ENCODE measurements around the gene HMOX2.

Gene HMOX2

DNA sequence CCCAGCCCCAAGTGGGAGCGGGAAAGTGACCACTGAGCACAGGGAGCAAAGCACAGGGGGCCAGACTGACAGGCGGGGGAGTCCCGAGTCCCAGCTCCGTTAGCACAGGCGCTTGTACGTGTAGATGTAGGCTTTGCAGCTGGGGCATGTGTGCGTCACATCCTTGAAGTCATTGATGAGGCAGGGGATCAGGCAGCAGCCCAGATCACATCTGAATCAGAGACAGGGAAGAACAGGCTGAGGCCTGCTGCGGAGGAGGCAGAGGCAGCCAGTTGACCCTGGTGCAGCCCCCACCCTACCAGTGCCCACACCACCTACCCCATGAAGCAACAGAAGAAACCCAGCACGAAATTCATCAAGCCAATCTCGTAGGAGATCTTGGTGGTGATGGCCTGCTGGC, 36.3 kb downstream of the HMOX2 start:
- Histone ChIP-seq H3K4me3 (ENCODE audit: low read depth, low read length, poor library complexity, severe bottlenecking) (no peak overlapping the region), H3K9me3 (ENCODE audit: low read length) (no peaks in the 10 kb centered on the region), H3K27ac (ENCODE audit: low read depth, low read length, poor library complexity, severe bottlenecking) (no peak overlapping the region), H3K36me3 (ENCODE audit: insufficient read depth, low read length) (peaks cover 52% of the 10 kb centered on the region), H3K4me1 (ENCODE audit: insufficient read depth, low read length, severe bottlenecking) (no peaks in the 10 kb centered on the region), H3K9ac (ENCODE audit: low read length) (no peak overlapping the region), H4K20me1 (ENCODE audit: insufficient read depth, low read length) (no peaks in the 10 kb centered on the region), H2AFZ (ENCODE audit: low read length) (no peak overlapping the region), H3K79me2 (ENCODE audit: insufficient read depth, low read length) (no peaks in the 10 kb centered on the region), H3K4me2 (ENCODE audit: low read length) (no peak overlapping the region), H3K27me3 (ENCODE audit: insufficient read depth, low read length) (no peaks in the 10 kb centered on the region), H3K9me2 (ENCODE audit: low read depth, low read length) (no peaks in the 10 kb centered on the region), H3F3A (ENCODE audit: insufficient read depth, low read length) (no peaks in the 10 kb centered on the region)
- TF ChIP-seq, protein P1, sequence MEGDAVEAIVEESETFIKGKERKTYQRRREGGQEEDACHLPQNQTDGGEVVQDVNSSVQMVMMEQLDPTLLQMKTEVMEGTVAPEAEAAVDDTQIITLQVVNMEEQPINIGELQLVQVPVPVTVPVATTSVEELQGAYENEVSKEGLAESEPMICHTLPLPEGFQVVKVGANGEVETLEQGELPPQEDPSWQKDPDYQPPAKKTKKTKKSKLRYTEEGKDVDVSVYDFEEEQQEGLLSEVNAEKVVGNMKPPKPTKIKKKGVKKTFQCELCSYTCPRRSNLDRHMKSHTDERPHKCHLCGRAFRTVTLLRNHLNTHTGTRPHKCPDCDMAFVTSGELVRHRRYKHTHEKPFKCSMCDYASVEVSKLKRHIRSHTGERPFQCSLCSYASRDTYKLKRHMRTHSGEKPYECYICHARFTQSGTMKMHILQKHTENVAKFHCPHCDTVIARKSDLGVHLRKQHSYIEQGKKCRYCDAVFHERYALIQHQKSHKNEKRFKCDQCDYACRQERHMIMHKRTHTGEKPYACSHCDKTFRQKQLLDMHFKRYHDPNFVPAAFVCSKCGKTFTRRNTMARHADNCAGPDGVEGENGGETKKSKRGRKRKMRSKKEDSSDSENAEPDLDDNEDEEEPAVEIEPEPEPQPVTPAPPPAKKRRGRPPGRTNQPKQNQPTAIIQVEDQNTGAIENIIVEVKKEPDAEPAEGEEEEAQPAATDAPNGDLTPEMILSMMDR (IDR thresholded peaks at IDR 0.05; ENCODE audit: low read length), result no peak
- TF ChIP-seq EZH2 (IDR thresholded peaks at IDR 0.05; ENCODE audit: borderline replicate concordance, low read length), result no peak

DNA sequence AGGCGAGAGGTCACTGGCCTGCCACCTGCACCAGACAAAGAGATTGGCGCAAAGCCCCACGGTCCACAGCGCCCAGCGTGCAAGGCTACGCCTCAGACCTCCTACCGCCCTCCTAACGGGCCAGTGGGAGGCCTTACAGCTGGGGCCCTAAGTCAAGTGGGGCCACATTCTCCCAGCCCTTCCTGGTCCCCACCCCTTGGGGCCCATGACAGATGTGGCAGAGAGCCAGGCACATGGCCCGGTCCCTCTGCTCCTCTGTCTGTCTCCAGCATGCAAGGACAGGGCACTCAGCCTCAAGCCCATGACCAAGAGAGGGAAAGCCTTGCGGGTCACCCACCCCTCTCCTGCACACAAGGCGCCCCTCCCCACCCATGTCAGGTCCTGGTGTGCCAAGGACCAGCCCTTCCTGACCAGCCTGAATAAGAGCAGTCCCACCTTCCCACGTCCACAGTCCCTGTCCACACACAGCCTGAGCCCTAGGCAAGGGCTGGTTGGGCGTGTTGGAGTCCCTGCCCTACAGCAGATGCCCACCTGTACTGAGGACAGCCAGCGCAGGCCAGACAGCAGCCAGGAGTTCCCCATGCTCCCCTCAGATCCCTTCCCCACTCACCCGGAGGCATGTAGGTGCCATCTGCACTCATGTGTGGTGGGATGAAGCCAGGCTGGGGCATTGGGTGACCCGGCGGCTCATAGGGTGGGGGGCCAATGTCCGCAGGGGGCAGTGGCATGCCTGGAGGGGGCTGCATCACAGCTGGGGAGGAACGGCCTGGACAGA, 37.1 kb downstream of the HMOX2 start:
- no peaks in the 10 kb centered on the region for H3K4me1 ChIP-seq (ENCODE audit: insufficient read depth, low read length, severe bottlenecking)
- H3K9ac ChIP-seq (ENCODE audit: low read length), result no peak overlapping the region
- H3F3A ChIP-seq (ENCODE audit: insufficient read depth, low read length), result no peaks in the 10 kb centered on the region
- H2AFZ ChIP-seq (ENCODE audit: low read length), result no peak overlapping the region
- H3K4me2 ChIP-seq (ENCODE audit: low read length), result no peak overlapping the region
- H3K4me3 ChIP-seq (ENCODE audit: low read depth, low read length, poor library complexity, severe bottlenecking), result no peak overlapping the region
- no peak overlapping the region for H3K27ac ChIP-seq (ENCODE audit: low read depth, low read length, poor library complexity, severe bottlenecking)
- no peaks in the 10 kb centered on the region for H3K27me3 ChIP-seq (ENCODE audit: insufficient read depth, low read length)
- TF ChIP-seq, protein P1 (IDR thresholded peaks at IDR 0.05; ENCODE audit: low read length), result no peak
- no peak for TF ChIP-seq EZH2 (IDR thresholded peaks at IDR 0.05; ENCODE audit: borderline replicate concordance, low read length)
- H3K79me2 ChIP-seq (ENCODE audit: insufficient read depth, low read length), result no peaks in the 10 kb centered on the region
- H3K36me3 ChIP-seq (ENCODE audit: insufficient read depth, low read length), result peaks cover 44% of the 10 kb centered on the region
- H3K9me2 ChIP-seq (ENCODE audit: low read depth, low read length), result no peaks in the 10 kb centered on the region
- H3K9me3 ChIP-seq (ENCODE audit: low read length), result no peaks in the 10 kb centered on the region
- no peaks in the 10 kb centered on the region for H4K20me1 ChIP-seq (ENCODE audit: insufficient read depth, low read length)

DNA sequence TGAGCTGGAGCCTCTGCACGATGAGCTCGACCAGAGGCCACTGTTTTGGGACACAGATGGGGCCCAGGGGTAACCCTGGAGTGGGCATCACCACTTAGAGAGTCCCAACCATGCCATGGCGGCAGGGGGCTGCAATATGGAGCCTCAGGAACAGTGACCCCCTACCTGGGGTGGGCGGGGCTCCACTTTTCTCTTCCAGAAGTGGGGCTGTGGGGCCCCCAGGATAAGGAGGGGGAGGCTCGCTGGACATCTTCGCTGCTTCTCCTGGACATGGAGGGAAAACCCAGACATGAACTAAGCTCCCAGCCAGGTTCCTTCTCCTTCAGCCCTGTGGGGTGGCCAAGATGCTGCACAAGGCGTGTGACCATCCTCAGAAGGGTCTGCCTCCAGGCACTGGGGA, 37.7 kb downstream of the HMOX2 start:
- no peak overlapping the region for H3K4me3 ChIP-seq (ENCODE audit: low read depth, low read length, poor library complexity, severe bottlenecking)
- no peaks in the 10 kb centered on the region for H3F3A ChIP-seq (ENCODE audit: insufficient read depth, low read length)
- H3K9me2 ChIP-seq (ENCODE audit: low read depth, low read length), result no peaks in the 10 kb centered on the region
- TF ChIP-seq, protein P1 (IDR thresholded peaks at IDR 0.05; ENCODE audit: low read length), result no peak
- H3K27ac ChIP-seq (ENCODE audit: low read depth, low read length, poor library complexity, severe bottlenecking), result no peak overlapping the region
- no peaks in the 10 kb centered on the region for H3K27me3 ChIP-seq (ENCODE audit: insufficient read depth, low read length)
- no peak overlapping the region for H3K4me2 ChIP-seq (ENCODE audit: low read length)
- no peak overlapping the region for H2AFZ ChIP-seq (ENCODE audit: low read length)
- H3K9me3 ChIP-seq (ENCODE audit: low read length), result no peaks in the 10 kb centered on the region
- peaks cover 38% of the 10 kb centered on the region for H3K36me3 ChIP-seq (ENCODE audit: insufficient read depth, low read length)
- H3K4me1 ChIP-seq (ENCODE audit: insufficient read depth, low read length, severe bottlenecking), result no peaks in the 10 kb centered on the region
- H4K20me1 ChIP-seq (ENCODE audit: insufficient read depth, low read length), result no peaks in the 10 kb centered on the region
- no peaks in the 10 kb centered on the region for H3K79me2 ChIP-seq (ENCODE audit: insufficient read depth, low read length)
- no peak overlapping the region for H3K9ac ChIP-seq (ENCODE audit: low read length)
